T-helper 1 cell treated with Interleukin-12 subunit alpha and Interleukin-12 subunit beta and Interleukin-4 antibody, amounts not matched to agents 30 ng/mL and 1 ng/mL, for 36 hours (primary cell): ENCODE results near the gene MREG. TPM values are rescaled to one million over a fixed set of nuclear protein-coding genes. Genes with fewer than 3 reads are reported as not detected.
"Not testable (repeated sequence)": the region's sequence is repeated elsewhere in the genome, so short reads cannot be mapped to it uniquely, and the experiment has no call there.

Experiments used
- intact Hi-C: fragments of 100-400 bp; cut with micrococcal nuclease; formaldehyde crosslinking; loops from one replicate; pipeline ENCODE4 v1.15.1; 2024
- total RNA-seq: library from RNA; stranded (reverse); gene quantifications from 2 replicates; pipeline ENCODE4 v1.2.3, GENCODE V29; 2022

MREG gene
- total RNA-seq, 1 donor from 2014 or later: 8.7 TPM

- intact Hi-C loops: no loop called here
Measured at GRCh38 chr2:215998636-215999035, 14.7 kb downstream of the MREG start.

- intact Hi-C loops: no loop called here
Measured at GRCh38 chr2:215997219-215997618, 16.1 kb downstream of the MREG start.

GRCh38 chr2:215994911-215995310 is 18.4 kb downstream of the MREG start:
- intact Hi-C loops: no loop called here

- intact Hi-C loops: not testable (repeated sequence)
Measured at GRCh38 chr2:215988556-215989207, 24.7 kb downstream of the MREG start.

- intact Hi-C loops: no loop called here
Measured at GRCh38 chr2:215985257-215985656, 28.1 kb downstream of the MREG start.

GRCh38 chr2:215984661-215985060 is 28.7 kb downstream of the MREG start:
- intact Hi-C loops: no loop called here

- intact Hi-C loops: no loop called here
Measured at GRCh38 chr2:215983581-215984351, 29.6 kb downstream of the MREG start.

GRCh38 chr2:215982465-215982875 is 30.9 kb downstream of the MREG start:
- intact Hi-C loops: no loop called here

GRCh38 chr2:215981115-215981514 is 32.2 kb downstream of the MREG start:
- intact Hi-C loops: loop anchor here (2.0 kb wide), 1 partner anchor 32 kb away; the partner anchor contains the start of gene MREG

GRCh38 chr2:215979620-215980019 is 33.7 kb downstream of the MREG start:
- intact Hi-C loops: loop anchor here (1.0 to 2.0 kb wide), 2 partner anchors 33 to 37 kb away; partner anchors contain the start of gene MREG

- intact Hi-C loops: no loop called here
Measured at GRCh38 chr2:215974700-215975429, 38.5 kb downstream of the MREG start.

GRCh38 chr2:215973954-215974699 is 39.2 kb downstream of the MREG start:
- intact Hi-C loops: no loop called here

- intact Hi-C loops: no loop called here
Measured at GRCh38 chr2:215973145-215973792, 40.1 kb downstream of the MREG start.

GRCh38 chr2:215971671-215972070 is 41.7 kb downstream of the MREG start:
- intact Hi-C loops: no loop called here

GRCh38 chr2:215970894-215971293 is 42.5 kb downstream of the MREG start:
- intact Hi-C loops: not testable (repeated sequence)

- intact Hi-C loops: no loop called here
Measured at GRCh38 chr2:215970425-215970824, 42.9 kb downstream of the MREG start.

- intact Hi-C loops: no loop called here
Measured at GRCh38 chr2:215969131-215969841, 44.1 kb downstream of the MREG start.

GRCh38 chr2:215968499-215968898 is 44.9 kb downstream of the MREG start:
- intact Hi-C loops: no loop called here

- intact Hi-C loops: no loop called here
Measured at GRCh38 chr2:215967590-215968378, 45.6 kb downstream of the MREG start.
